ENCODE results near the gene TSSK3. TPM values are rescaled to one million over a fixed set of nuclear protein-coding genes. Genes with fewer than 3 reads are reported as not detected.
"Not testable (repeated sequence)": the region's sequence is repeated elsewhere in the genome, so short reads cannot be mapped to it uniquely, and the experiment has no call there.

Gene TSSK3
- total RNA-seq, 2 experiments from 2014 or later, result 0.69 to 0.90 TPM

GRCh38 chr1:32394141-32394889, 32.0 kb downstream of the TSSK3 start, which contains the start of gene BSDC1:
BSDC1 (minus strand) TSS chr1:32394441; CDS start chr1:32394414, 27 bp downstream.
- Mint-ChIP-seq H3K4me3 (peak within 1 kb of the TSS; percentile 94), H3K27me3 (no peaks in the 10 kb centered on the region), H3K4me1 (ENCODE audit: low read depth) (peaks cover 22% of the 10 kb centered on the region), H3K27ac (peak within 1 kb of the TSS; percentile 90), H3K9me3 (peaks cover 2% of the 10 kb centered on the region), H3K36me3 (peaks cover 5% of the 10 kb centered on the region)
- intact Hi-C loops (cut with micrococcal nuclease), result loop anchor here (1.0 to 2.0 kb wide), 5 partner anchors 56 to 322 kb away; partner anchors contain the start of genes EIF3I, HDAC1, LCK and TMEM234
- ChIA-PET POLR2A (interaction anchor here (0.7 to 2.1 kb wide), 14 partner anchors 9 to 287 kb away, joined by 3 to 11 read pairs (median 4); partner anchors contain the start of genes KPNA6, MARCKSL1, RBBP4 and TXLNA), CTCF (interaction anchor here (0.7 to 3.1 kb wide), 13 partner anchors 10 to 605 kb away, joined by 3 to 17 read pairs (median 3); partner anchors contain the start of genes MARCKSL1 and TMEM39B)
- peak; percentile 99 for DNase-seq

GRCh38 chr1:32394890-32395432, 32.6 kb downstream of the TSSK3 start:
- H3K36me3 Mint-ChIP-seq, result peaks cover 5% of the 10 kb centered on the region
- H3K27ac Mint-ChIP-seq, result peak overlapping the region; percentile 90
- H3K9me3 Mint-ChIP-seq, result peaks cover 2% of the 10 kb centered on the region
- POLR2A ChIA-PET, result interaction anchor here (0.7 to 2.1 kb wide), 13 partner anchors 9 to 256 kb away, joined by 3 to 11 read pairs (median 3); partner anchors contain the start of genes MARCKSL1, RBBP4, TXLNA and ZBTB8OS
- peaks cover 22% of the 10 kb centered on the region for H3K4me1 Mint-ChIP-seq (ENCODE audit: low read depth)
- no peak for DNase-seq
- peak overlapping the region; percentile 94 for H3K4me3 Mint-ChIP-seq
- no peaks in the 10 kb centered on the region for H3K27me3 Mint-ChIP-seq
- CTCF ChIA-PET, result interaction anchor here (0.7 to 3.1 kb wide), 11 partner anchors 17 to 606 kb away, joined by 3 to 17 read pairs (median 3); partner anchors contain the start of genes MARCKSL1 and TMEM39B
- intact Hi-C loops (cut with micrococcal nuclease), result loop anchor here (1.0 to 2.0 kb wide), 5 partner anchors 56 to 323 kb away; partner anchors contain the start of genes EIF3I, HDAC1, LCK and TMEM234

GRCh38 chr1:32396524-32396923, 34.2 kb downstream of the TSSK3 start:
- intact Hi-C loops (cut with micrococcal nuclease); H3K4me3 Mint-ChIP-seq: not testable (repeated sequence)
- peaks cover 24% of the 10 kb centered on the region for H3K4me1 Mint-ChIP-seq (ENCODE audit: low read depth)

GRCh38 chr1:32398401-32398800, 36.1 kb downstream of the TSSK3 start:
- H3K4me1 Mint-ChIP-seq (ENCODE audit: low read depth), result peaks cover 15% of the 10 kb centered on the region
- DNase-seq, result no peak
- peaks cover 3% of the 10 kb centered on the region for H3K36me3 Mint-ChIP-seq
- H3K4me3 Mint-ChIP-seq, result no peak overlapping the region
- H3K27ac Mint-ChIP-seq, result no peak overlapping the region
- ChIA-PET CTCF (interaction anchor here (1.4 kb wide), 1 partner anchor 13 kb away, joined by 4 read pairs; no protein-coding TSS in a partner anchor), POLR2A (no interaction called here)
- H3K27me3 Mint-ChIP-seq, result no peaks in the 10 kb centered on the region
- peaks cover 2% of the 10 kb centered on the region for H3K9me3 Mint-ChIP-seq
- intact Hi-C loops (cut with micrococcal nuclease), result no loop called here

More at GRCh38 chr1:32396524-32396923, 34.2 kb downstream of the TSSK3 start:
- DNase-seq, H3K36me3 Mint-ChIP-seq, H3K27me3 Mint-ChIP-seq, H3K27ac Mint-ChIP-seq, POLR2A ChIA-PET, H3K9me3 Mint-ChIP-seq: not testable (repeated sequence)
- CTCF ChIA-PET, result interaction anchor here (0.6 to 1.8 kb wide), 2 partner anchors 148 to 249 kb away, joined by 3 to 4 read pairs; no protein-coding TSS in a partner anchor

- Mint-ChIP-seq H3K4me3 (no peak overlapping the region), H3K9me3 (peaks cover 2% of the 10 kb centered on the region), H3K4me1 (ENCODE audit: low read depth) (peaks cover 6% of the 10 kb centered on the region), H3K27ac (no peak overlapping the region), H3K36me3 (no peaks in the 10 kb centered on the region), H3K27me3 (no peaks in the 10 kb centered on the region)
- ChIA-PET CTCF (interaction anchor here (1.0 to 3.4 kb wide), 12 partner anchors 11 to 725 kb away, joined by 3 to 56 read pairs (median 4); partner anchors contain the start of gene CCDC28B), POLR2A (interaction anchor here (0.6 kb wide), 1 partner anchor 78 kb away, joined by 4 read pairs; no protein-coding TSS in a partner anchor)
- intact Hi-C loops (cut with micrococcal nuclease), result no loop called here
- no peak for DNase-seq
These were observed 37.5 kb downstream of the TSSK3 start for GRCh38 chr1:32399843-32400242.

GRCh38 chr1:32400876-32401631, 38.7 kb downstream of the TSSK3 start:
- no peaks in the 10 kb centered on the region for H3K27me3 Mint-ChIP-seq
- peak overlapping the region; percentile 57 for H3K27ac Mint-ChIP-seq
- peaks cover 2% of the 10 kb centered on the region for H3K4me1 Mint-ChIP-seq (ENCODE audit: low read depth)
- intact Hi-C loops (cut with micrococcal nuclease), result loop anchor here (1.0 kb wide), 1 partner anchor 13 kb away; no protein-coding TSS in a partner anchor
- peak; percentile 68 for DNase-seq
- H3K9me3 Mint-ChIP-seq, result peaks cover 2% of the 10 kb centered on the region
- no peaks in the 10 kb centered on the region for H3K36me3 Mint-ChIP-seq
- POLR2A ChIA-PET, result no interaction called here
- CTCF ChIA-PET, result interaction anchor here (0.6 to 3.4 kb wide), 25 partner anchors 10 to 726 kb away, joined by 3 to 56 read pairs (median 3); partner anchors contain the start of gene CCDC28B
- H3K4me3 Mint-ChIP-seq, result no peak overlapping the region

GRCh38 chr1:32404946-32405345, 42.6 kb downstream of the TSSK3 start:
- H3K27ac Mint-ChIP-seq, result no peak overlapping the region
- ChIA-PET POLR2A (no interaction called here), CTCF (interaction anchor here (0.7 to 1.4 kb wide), 4 partner anchors 11 to 68 kb away, joined by 3 to 6 read pairs (median 4); partner anchors contain the start of gene BSDC1)
- peaks cover 2% of the 10 kb centered on the region for H3K4me1 Mint-ChIP-seq (ENCODE audit: low read depth)
- no peaks in the 10 kb centered on the region for H3K27me3 Mint-ChIP-seq
- H3K9me3 Mint-ChIP-seq, result no peaks in the 10 kb centered on the region
- no peak for DNase-seq
- no peaks in the 10 kb centered on the region for H3K36me3 Mint-ChIP-seq
- intact Hi-C loops (cut with micrococcal nuclease), result no loop called here
- no peak overlapping the region for H3K4me3 Mint-ChIP-seq

- no peaks in the 10 kb centered on the region for H3K9me3 Mint-ChIP-seq
- ChIA-PET POLR2A (no interaction called here), CTCF (interaction anchor here (1.4 kb wide), 1 partner anchor 10 kb away, joined by 6 read pairs; no protein-coding TSS in a partner anchor)
- intact Hi-C loops (cut with micrococcal nuclease), result no loop called here
- no peaks in the 10 kb centered on the region for H3K36me3 Mint-ChIP-seq
- DNase-seq, result no peak
- H3K27ac Mint-ChIP-seq, result no peak overlapping the region
- H3K4me1 Mint-ChIP-seq (ENCODE audit: low read depth), result no peaks in the 10 kb centered on the region
- no peak overlapping the region for H3K4me3 Mint-ChIP-seq
- no peaks in the 10 kb centered on the region for H3K27me3 Mint-ChIP-seq
These were observed 43.5 kb downstream of the TSSK3 start for GRCh38 chr1:32405672-32406467.

- Mint-ChIP-seq H3K9me3 (no peaks in the 10 kb centered on the region), H3K27ac (no peak overlapping the region), H3K4me1 (ENCODE audit: low read depth) (no peaks in the 10 kb centered on the region), H3K27me3 (no peaks in the 10 kb centered on the region), H3K4me3 (no peak overlapping the region), H3K36me3 (no peaks in the 10 kb centered on the region)
- ChIA-PET POLR2A (interaction anchor here (0.5 kb wide), 1 partner anchor 499 kb away, joined by 4 read pairs; no protein-coding TSS in a partner anchor), CTCF (no interaction called here)
- DNase-seq, result no peak
- intact Hi-C loops (cut with micrococcal nuclease), result no loop called here
These were observed 44.3 kb downstream of the TSSK3 start for GRCh38 chr1:32406629-32407111.

GRCh38 chr1:32411261-32411660, 48.9 kb downstream of the TSSK3 start:
- Mint-ChIP-seq H3K4me1 (ENCODE audit: low read depth) (peaks cover 4% of the 10 kb centered on the region), H3K27ac (no peak overlapping the region)
- intact Hi-C loops (cut with micrococcal nuclease), result loop anchor here (5.0 kb wide), 1 partner anchor 74 kb away; the partner anchor contains the start of gene MARCKSL1

More at GRCh38 chr1:32411261-32411660, 48.9 kb downstream of the TSSK3 start:
- CTCF ChIA-PET, result interaction anchor here (1.2 to 2.6 kb wide), 4 partner anchors 10 to 195 kb away, joined by 4 to 20 read pairs (median 6); no protein-coding TSS in a partner anchor
- Mint-ChIP-seq H3K9me3 (no peaks in the 10 kb centered on the region), H3K4me3 (no peak overlapping the region), H3K36me3 (no peaks in the 10 kb centered on the region), H3K27me3 (peaks cover 5% of the 10 kb centered on the region)
- no peak for DNase-seq
- POLR2A ChIA-PET, result no interaction called here
